Smooth muscle cell (in vitro differentiated cells): ENCODE results near the gene PKNOX2. TPM values are rescaled to one million over a fixed set of nuclear protein-coding genes. Genes with fewer than 3 reads are reported as not detected.

Experiments used
- DNase-seq: peaks from one replicate; lab custom pipeline; 2025; ENCODE audit not compliant: unreplicated experiment; lab: John Stamatoyannopoulos, UW
- H2AFZ ChIP-seq: fragments of 200-600 bp; sonication (generic); 2 replicates; pipeline ENCODE4 v1.6.0; 2016; ENCODE audit warnings: antibody characterized with exemption, low read depth, mild to moderate bottlenecking
- H3F3A ChIP-seq: fragments of 200-600 bp; sonication (generic); 2 replicates; pipeline ENCODE4 v1.6.0; 2017; ENCODE audit warnings: antibody characterized with exemption, low read depth
- H3K27ac ChIP-seq: fragments of 200-600 bp; sonication (generic); 2 replicates; pipeline ENCODE4 v1.5.1; 2016; ENCODE audit warnings: low read depth, mild to moderate bottlenecking
- H3K27me3 ChIP-seq: fragments of 200-600 bp; sonication (generic); 2 replicates; pipeline ENCODE4 v1.6.1; 2016; ENCODE audit warnings: low read depth, mild to moderate bottlenecking
- H3K36me3 ChIP-seq: fragments of 200-600 bp; sonication (generic); 2 replicates; pipeline ENCODE4 v1.5.1; 2016; ENCODE audit warnings: low read depth
- H3K4me1 ChIP-seq: fragments of 200-600 bp; sonication (generic); 2 replicates; pipeline ENCODE4 v1.5.1; 2016; ENCODE audit warnings: low read depth
- H3K4me2 ChIP-seq: fragments of 200-600 bp; sonication (generic); 2 replicates; pipeline ENCODE4 v1.6.0; 2016; ENCODE audit warnings: mild to moderate bottlenecking
- H3K4me3 ChIP-seq: fragments of 200-600 bp; sonication (generic); 2 replicates; pipeline ENCODE4 v1.5.1; 2016; ENCODE audit warnings: mild to moderate bottlenecking
- H3K79me2 ChIP-seq: fragments of 200-600 bp; sonication (generic); 2 replicates; pipeline ENCODE4 v1.6.0; 2016; ENCODE audit warnings: low read depth, mild to moderate bottlenecking
- H3K9ac ChIP-seq: fragments of 200-600 bp; sonication (generic); 2 replicates; pipeline ENCODE4 v1.6.0; 2016; ENCODE audit warnings: low read depth
- H3K9me3 ChIP-seq: fragments of 200-600 bp; sonication (generic); replicated peaks from 2 replicates; pipeline ENCODE4 v1.5.1; 2016; ENCODE audit warnings: low read depth
- H4K20me1 ChIP-seq: fragments of 200-600 bp; sonication (generic); 2 replicates; pipeline ENCODE4 v1.6.0; 2016; ENCODE audit warnings: low read depth
- CTCF ChIP-seq: fragments of 200-600 bp; sonication (generic); IDR thresholded peaks from 2 replicates; pipeline ENCODE4 v1.5.1; 2017; ENCODE audit warnings: borderline replicate concordance, mild to moderate bottlenecking, antibody characterized with exemption; ENCODE audit not compliant: insufficient read depth, poor library complexity, severe bottlenecking
- WGBS: methylation state at CpG from one replicate; pipeline ENCODE4 v1.1.7; 2016; ENCODE audit warnings: low lambda C conversion rate; 5-methylcytosine and 5-hydroxymethylcytosine counted together
- polyA plus RNA-seq: library from polyadenylated mRNA; unstranded; fragments of >200 nt; fragmentation: Nextera tagmentation; extraction: Ambion mirVana; gene quantifications from 2 replicates; pipeline ENCODE4 v1.2.1, GENCODE V29; 2016
- total RNA-seq: library from RNA; depleted of rRNA; stranded (reverse); fragments of >200 nt; gene quantifications from 2 replicates; pipeline ENCODE4 v1.2.3, GENCODE V29; 2014

The PKNOX2 gene
- total and polyA plus RNA-seq, 2 experiments from 2014 or later: 7.2 to 7.9 TPM

GRCh38 chr11:125394296-125394695 lies 229.7 kb downstream of the PKNOX2 start:
- WGBS: 81% methylated on average over 2 of the region's 2 CpGs

GRCh38 chr11:125397421-125397820 lies 232.9 kb downstream of the PKNOX2 start:
- peaks cover 14% of the 10 kb centered on the region for H3K4me1 ChIP-seq
- no peaks in the 10 kb centered on the region for H4K20me1 ChIP-seq
- H3K4me3 ChIP-seq: no peak overlapping the region
- no peaks in the 10 kb centered on the region for H3K36me3 ChIP-seq
- H3K9me3 ChIP-seq: no peaks in the 10 kb centered on the region
- H3K27me3 ChIP-seq: no peaks in the 10 kb centered on the region
- no peaks in the 10 kb centered on the region for H3K79me2 ChIP-seq
- H3K27ac ChIP-seq: no peak overlapping the region
- no peak overlapping the region for H3K9ac ChIP-seq
- no peak overlapping the region for H3K4me2 ChIP-seq
- 97% methylated on average over 5 of the region's 5 CpGs for WGBS
- no peak for TF ChIP-seq CTCF
- H3F3A ChIP-seq: no peaks in the 10 kb centered on the region
- H2AFZ ChIP-seq: no peak overlapping the region
- no peak for DNase-seq

More at GRCh38 chr11:125394296-125394695, 229.7 kb downstream of the PKNOX2 start:
- Histone ChIP-seq H3K4me3 (no peak overlapping the region), H4K20me1 (no peaks in the 10 kb centered on the region), H3K27ac (no peak overlapping the region), H3F3A (no peaks in the 10 kb centered on the region), H3K79me2 (no peaks in the 10 kb centered on the region), H2AFZ (no peak overlapping the region), H3K36me3 (no peaks in the 10 kb centered on the region), H3K27me3 (no peaks in the 10 kb centered on the region), H3K4me1 (peaks cover 12% of the 10 kb centered on the region), H3K9ac (no peak overlapping the region), H3K4me2 (no peak overlapping the region), H3K9me3 (no peaks in the 10 kb centered on the region)
- no peak for DNase-seq
- no peak for TF ChIP-seq CTCF

GRCh38 chr11:125398475-125398874 lies 233.9 kb downstream of the PKNOX2 start:
- Histone ChIP-seq H3K79me2 (no peaks in the 10 kb centered on the region), H2AFZ (no peak overlapping the region), H3K4me1 (peaks cover 14% of the 10 kb centered on the region), H3K9me3 (no peaks in the 10 kb centered on the region), H3K27me3 (no peaks in the 10 kb centered on the region), H3F3A (no peaks in the 10 kb centered on the region), H3K4me2 (no peak overlapping the region), H3K4me3 (no peak overlapping the region), H3K27ac (no peak overlapping the region), H4K20me1 (no peaks in the 10 kb centered on the region), H3K36me3 (no peaks in the 10 kb centered on the region), H3K9ac (no peak overlapping the region)
- no peak for TF ChIP-seq CTCF
- WGBS: 81% methylated on average over 4 of the region's 4 CpGs
- DNase-seq: no peak

- no peak for DNase-seq
- Histone ChIP-seq H3K4me2 (no peak overlapping the region), H2AFZ (no peak overlapping the region), H3K27me3 (no peaks in the 10 kb centered on the region), H4K20me1 (no peaks in the 10 kb centered on the region), H3K36me3 (no peaks in the 10 kb centered on the region), H3K27ac (no peak overlapping the region), H3K9me3 (no peaks in the 10 kb centered on the region), H3K79me2 (no peaks in the 10 kb centered on the region), H3F3A (no peaks in the 10 kb centered on the region), H3K4me3 (no peak overlapping the region), H3K9ac (no peak overlapping the region), H3K4me1 (peaks cover 20% of the 10 kb centered on the region)
- 90% methylated on average over 12 of the region's 12 CpGs for whole genome bisulfite sequencing
- TF ChIP-seq CTCF: no peak
These were observed 234.6 kb downstream of the PKNOX2 start for GRCh38 chr11:125398994-125399640.
